ENCODE results near the gene RBM28. TPM values are rescaled to one million over a fixed set of nuclear protein-coding genes. Genes with fewer than 3 reads are reported as not detected.

RBM28 gene
- total and polyA plus RNA-seq, 7 donors = 22.8 to 45.0 (median 28.8) TPM

- Histone ChIP-seq H3K27ac (no peak overlapping the region), H3K4me3 (no peak overlapping the region), H3K4me1 (peaks cover 5% of the 10 kb centered on the region), H3K9me3 (no peaks in the 10 kb centered on the region), H3K27me3 (ENCODE audit: insufficient read depth in 3 of 3, low read length in 2 of 3) (peaks cover 0 to 8% (median 0%) of the 10 kb centered on the region in 3 donors), H3K36me3 (ENCODE audit: insufficient read depth in 1 of 2, low read depth in 1 of 2) (no peaks in the 10 kb centered on the region)
- no peak for ATAC-seq
- intact Hi-C loops (cut with DNase I) = loop anchor here in 1 of 2 donors (2.0 kb wide), 1 partner anchor 37 kb away; no protein-coding TSS in a partner anchor
- TF ChIP-seq CTCF (IDR thresholded peaks at IDR 0.05) = no peak
- DNase-seq = no peak
- WGBS, 3 donors = 28 to 42% (median 42%) methylated on average over 4 of the region's 4 CpGs
Measured at GRCh38 chr7:128349466-128349825, 5.7 kb upstream of the RBM28 start.

- peak; percentile 58 to 76 for DNase-seq
- Histone ChIP-seq H3K9me3 (no peaks in the 10 kb centered on the region), H3K4me3 (no peak overlapping the region), H3K27me3 (ENCODE audit: insufficient read depth in 3 of 3, low read length in 2 of 3) (peaks cover 0 to 8% (median 0%) of the 10 kb centered on the region in 3 donors), H3K4me1 (peaks cover 5% of the 10 kb centered on the region), H3K27ac (no peak overlapping the region), H3K36me3 (ENCODE audit: insufficient read depth in 1 of 2, low read depth in 1 of 2) (no peaks in the 10 kb centered on the region)
- 0 to 4% (median 0%) methylated on average over 2 of the region's 2 CpGs for WGBS, 3 donors
- peak; percentile 34 to 45 (median 37) for ATAC-seq
- intact Hi-C loops (cut with DNase I) = loop anchor here (1.0 to 2.0 kb wide), 2 partner anchors 39 to 40 kb away; no protein-coding TSS in a partner anchor
- peak; percentile 79 for TF ChIP-seq CTCF (IDR thresholded peaks at IDR 0.05)
Measured at GRCh38 chr7:128347647-128348097, 4.0 kb upstream of the RBM28 start.

- 93 to 95% (median 94%) methylated on average over 5 of the region's 5 CpGs for WGBS, 3 donors
- peaks cover 19% of the 10 kb centered on the region for H3K4me1 ChIP-seq
- peak overlapping the region; percentile 83 for H3K4me3 ChIP-seq
- TF ChIP-seq CTCF (IDR thresholded peaks at IDR 0.05) = no peak
- H3K27me3 ChIP-seq (ENCODE audit: insufficient read depth in 3 of 3, low read length in 2 of 3) = no peaks in the 10 kb centered on the region
- intact Hi-C loops (cut with DNase I) = no loop called here
- H3K27ac ChIP-seq = no peak overlapping the region
- DNase-seq = no peak
- no peak for ATAC-seq
- H3K9me3 ChIP-seq = no peaks in the 10 kb centered on the region
- peaks cover 3 to 14% of the 10 kb centered on the region in 2 donors for H3K36me3 ChIP-seq (ENCODE audit: insufficient read depth in 1 of 2, low read depth in 1 of 2)
Measured at GRCh38 chr7:128344431-128344774, 695 bp upstream of the RBM28 start.

- TF ChIP-seq CTCF (IDR thresholded peaks at IDR 0.05) = no peak
Measured at GRCh38 chr7:128341733-128342132, 2.0 kb downstream of the RBM28 start.

GRCh38 chr7:128335730-128336129 is 8.0 kb downstream of the RBM28 start:
- Histone ChIP-seq H3K9me3 (no peaks in the 10 kb centered on the region), H3K36me3 (ENCODE audit: insufficient read depth in 1 of 2, low read depth in 1 of 2) (peaks cover 20 to 94% of the 10 kb centered on the region in 2 donors), H3K4me3 (no peak overlapping the region), H3K4me1 (peaks cover 1% of the 10 kb centered on the region), H3K27me3 (ENCODE audit: insufficient read depth in 3 of 3, low read length in 2 of 3) (no peaks in the 10 kb centered on the region), H3K27ac (no peak overlapping the region)
- no peak for ATAC-seq
- WGBS, 3 donors = 85 to 92% (median 88%) methylated on average over 3 of the region's 3 CpGs
- no peak for TF ChIP-seq CTCF (IDR thresholded peaks at IDR 0.05)
- DNase-seq = no peak
- intact Hi-C loops (cut with DNase I) = no loop called here

More at GRCh38 chr7:128341733-128342132, 2.0 kb downstream of the RBM28 start:
- no peak for ATAC-seq
- H3K27me3 ChIP-seq (ENCODE audit: insufficient read depth in 3 of 3, low read length in 2 of 3) = no peaks in the 10 kb centered on the region
- no peak for DNase-seq
- peak overlapping the region; percentile 83 for H3K4me3 ChIP-seq
- H3K27ac ChIP-seq = no peak overlapping the region
- H3K9me3 ChIP-seq = no peaks in the 10 kb centered on the region
- H3K4me1 ChIP-seq = peaks cover 19% of the 10 kb centered on the region
- H3K36me3 ChIP-seq (ENCODE audit: insufficient read depth in 1 of 2, low read depth in 1 of 2) = peaks cover 6 to 40% of the 10 kb centered on the region in 2 donors
- intact Hi-C loops (cut with DNase I) = no loop called here
- WGBS, 3 donors = 77 to 87% (median 84%) methylated on average over 6 of the region's 6 CpGs
